Gastroesophageal sphincter (tissue), 4 donors: ENCODE results near the gene CBLB. TPM values are rescaled to one million over a fixed set of nuclear protein-coding genes. Genes with fewer than 3 reads are reported as not detected.

Source experiments
- ATAC-seq: fragments of 150-250 bp; one replicate; pipeline ENCODE4 v1.9.1; 2016; ENCODE audit warnings: mild to moderate bottlenecking, moderate library complexity
- H3K27ac ChIP-seq, 4 donors: fragments of 200-600 bp; sonication (generic) in 3 of 4; 1 replicate in 3 of 4; 2 replicates in 1 of 4; pipeline ENCODE4 v1.5.1; 2016 to 2019
- H3K27me3 ChIP-seq: fragments of 200-600 bp; sonication (generic); one replicate; pipeline ENCODE4 v1.5.1; 2019
- H3K36me3 ChIP-seq, 2 donors: fragments of 200-600 bp; sonication (generic); one replicate each; pipeline ENCODE4 v1.5.1; 2019; ENCODE audit warnings: control low read depth in 1 of 2
- H3K4me1 ChIP-seq, 3 donors: fragments of 200-600 bp; sonication (generic); 1 replicate in 2 of 3; 2 replicates in 1 of 3; pipeline ENCODE4 v1.5.1; 2016 to 2019; ENCODE audit warnings: control low read depth in 2 of 3
- H3K4me3 ChIP-seq, 2 donors: fragments of 200-600 bp; sonication (generic); one replicate each; pipeline ENCODE4 v1.5.1; 2019; ENCODE audit warnings: mild to moderate bottlenecking in 1 of 2, moderate library complexity in 1 of 2
- H3K9me3 ChIP-seq, 3 donors: fragments of 200-600 bp; sonication (generic); one replicate each; pipeline ENCODE4 v1.5.1; 2017 to 2019; ENCODE audit warnings: control low read depth in 2 of 3
- CTCF ChIP-seq, 4 experiments: fragments of 200-600 bp in 2 of 4; fragments of 450-650 bp in 2 of 4; sonication (generic) in 1 of 4; IDR thresholded peaks; one replicate each; pipeline ENCODE4 v1.5.1; 2017 to 2019; ENCODE audit warnings: antibody characterized with exemption in 4 of 4, mild to moderate bottlenecking in 2 of 4, moderate library complexity in 2 of 4
- EP300 ChIP-seq: sonication (generic); formaldehyde crosslinking; IDR thresholded peaks from one replicate; pipeline ENCODE4 v1.6.1; 2017; ENCODE audit warnings: antibody characterized with exemption, mild to moderate bottlenecking
- POLR2A ChIP-seq, 2 donors: fragments of 450-650 bp; IDR thresholded peaks; one replicate each; pipeline ENCODE4 v1.6.1; 2017; ENCODE audit warnings: antibody characterized with exemption in 2 of 2, mild to moderate bottlenecking in 2 of 2, moderate library complexity in 1 of 2
- POLR2AphosphoS5 ChIP-seq: sonication (generic); formaldehyde crosslinking; IDR thresholded peaks from one replicate; pipeline ENCODE4 v1.6.1; 2017; ENCODE audit warnings: antibody characterized with exemption
- WGBS, 2 donors: methylation state at CpG; one replicate each; pipeline ENCODE4 v1.1.5; 2018; ENCODE audit warnings: low coverage in 1 of 2; 5-methylcytosine and 5-hydroxymethylcytosine counted together
- total RNA-seq, 4 donors: library from RNA; depleted of rRNA; stranded (reverse); fragments of >200 nt; gene quantifications; one replicate each; pipeline ENCODE4 v1.1.0, GENCODE V29; 2016

The CBLB gene
- total RNA-seq, 4 donors from 2014 or later = 27.4 to 59.4 (median 40.4) TPM

GRCh38 chr3:105661461-105661860 is 207.4 kb downstream of the CBLB start:
- TF ChIP-seq POLR2A (IDR thresholded peaks at IDR 0.05) = no peak
- TF ChIP-seq EP300 = no peak
- no peak for TF ChIP-seq CTCF (IDR thresholded peaks at IDR 0.05)
- no peak for TF ChIP-seq POLR2AphosphoS5
- ATAC-seq = no peak
- H3K4me3 ChIP-seq = no peak overlapping the region
- H3K4me1 ChIP-seq = no peaks in the 10 kb centered on the region
- 92% methylated on average over 3 of the region's 3 CpGs for WGBS, 2 donors
- no peaks in the 10 kb centered on the region for H3K9me3 ChIP-seq
- H3K36me3 ChIP-seq = peaks cover 0 to 68% of the 10 kb centered on the region in 2 donors
- H3K27ac ChIP-seq = no peak overlapping the region
- H3K27me3 ChIP-seq = no peaks in the 10 kb centered on the region

DNA sequence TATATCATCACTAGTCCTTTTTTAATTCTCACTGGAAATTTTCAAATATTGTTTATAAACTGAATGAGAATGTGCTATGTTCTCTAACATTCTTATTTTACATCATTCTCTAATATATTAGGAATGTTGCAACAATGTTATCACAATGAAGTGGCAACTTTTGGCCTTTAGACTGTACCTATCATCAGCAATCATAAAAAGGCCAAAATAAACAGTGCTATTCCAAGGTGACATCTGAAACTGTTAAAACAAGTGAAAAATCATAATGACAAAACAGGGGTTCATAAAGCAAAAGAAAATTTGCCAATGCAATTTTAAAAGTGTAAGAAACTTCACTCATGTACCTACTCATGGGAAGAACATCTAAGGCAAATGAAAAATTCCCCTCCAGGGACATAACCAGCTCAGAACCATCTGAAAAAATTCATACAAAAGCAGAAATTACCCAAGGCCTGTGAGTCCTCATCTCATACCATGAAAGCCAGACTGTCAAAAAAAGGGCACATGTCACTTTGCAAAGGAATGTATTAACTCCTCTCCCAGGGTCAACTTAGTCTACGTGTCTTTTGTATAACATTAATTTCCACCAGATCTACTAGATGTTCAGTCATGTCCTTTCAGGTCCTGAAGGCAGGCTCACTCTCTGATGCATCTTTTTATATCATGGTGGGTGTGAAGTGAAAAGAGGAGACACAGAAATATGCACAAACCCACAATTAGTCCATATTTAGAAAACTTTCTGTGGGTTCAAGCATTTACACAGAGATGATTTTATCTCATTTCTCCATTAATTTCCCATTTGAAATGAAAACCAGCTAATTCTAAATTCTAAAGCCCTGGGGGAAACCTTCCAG is 211.9 kb downstream of the CBLB start:
- Histone ChIP-seq H3K36me3 (peaks cover 0 to 51% of the 10 kb centered on the region in 2 donors), H3K9me3 (no peaks in the 10 kb centered on the region), H3K4me1 (no peaks in the 10 kb centered on the region), H3K27ac (no peak overlapping the region), H3K27me3 (no peaks in the 10 kb centered on the region), H3K4me3 (no peak overlapping the region)
- ATAC-seq = no peak
- TF ChIP-seq CTCF (IDR thresholded peaks at IDR 0.05) (no peak), POLR2A (IDR thresholded peaks at IDR 0.05) (no peak), EP300 (no peak), POLR2AphosphoS5 (no peak)
- 83 to 86% methylated on average over 1 of the region's 1 CpG for WGBS, 2 donors

GRCh38 chr3:105653868-105654267 is 214.9 kb downstream of the CBLB start:
- ATAC-seq = no peak
- no peak overlapping the region for H3K27ac ChIP-seq
- H3K27me3 ChIP-seq = no peaks in the 10 kb centered on the region
- no peak overlapping the region for H3K4me3 ChIP-seq
- no peaks in the 10 kb centered on the region for H3K4me1 ChIP-seq
- 78 to 100% methylated on average over 1 of the region's 3 CpGs for WGBS, 2 donors
- TF ChIP-seq CTCF (IDR thresholded peaks at IDR 0.05) (no peak), POLR2AphosphoS5 (no peak)
- peaks cover 0 to 21% of the 10 kb centered on the region in 2 donors for H3K36me3 ChIP-seq
- H3K9me3 ChIP-seq = no peaks in the 10 kb centered on the region

GRCh38 chr3:105653166-105653565 is 215.6 kb downstream of the CBLB start:
- no peak overlapping the region for H3K27ac ChIP-seq
- H3K4me1 ChIP-seq = no peaks in the 10 kb centered on the region
- no peak for ATAC-seq
- 38 to 44% methylated on average over 1 of the region's 1 CpG for WGBS, 2 donors
- no peak for TF ChIP-seq CTCF (IDR thresholded peaks at IDR 0.05)
- no peak for TF ChIP-seq EP300
- TF ChIP-seq POLR2AphosphoS5 = no peak
- no peak for TF ChIP-seq POLR2A (IDR thresholded peaks at IDR 0.05)
- no peak overlapping the region for H3K4me3 ChIP-seq
- peaks cover 0 to 14% of the 10 kb centered on the region in 2 donors for H3K36me3 ChIP-seq
- H3K9me3 ChIP-seq = no peaks in the 10 kb centered on the region
- no peaks in the 10 kb centered on the region for H3K27me3 ChIP-seq

DNA sequence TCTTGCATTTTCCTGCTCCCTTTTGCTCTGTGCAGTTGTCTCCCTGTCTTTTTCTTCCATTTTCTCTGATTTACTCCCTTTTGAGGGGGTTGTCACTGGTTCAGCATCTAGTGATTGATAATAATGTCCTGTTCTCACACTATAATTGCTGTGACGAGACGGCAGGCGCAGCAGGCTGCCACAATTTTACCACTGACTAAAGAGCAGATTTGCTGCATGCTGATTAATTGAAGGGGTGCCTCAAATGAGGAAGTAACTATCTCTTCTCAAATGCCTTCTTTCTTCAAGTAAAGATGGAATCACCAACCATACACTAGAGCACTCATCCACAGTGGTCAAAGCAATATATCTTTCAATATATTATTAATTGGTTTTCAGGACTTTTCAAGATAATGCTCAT is 219.3 kb downstream of the CBLB start:
- Histone ChIP-seq H3K27me3 (no peaks in the 10 kb centered on the region), H3K4me3 (no peak overlapping the region), H3K9me3 (no peaks in the 10 kb centered on the region), H3K27ac (no peak overlapping the region), H3K36me3 (no peaks in the 10 kb centered on the region), H3K4me1 (no peaks in the 10 kb centered on the region)
- TF ChIP-seq POLR2AphosphoS5 = no peak
- TF ChIP-seq POLR2A (IDR thresholded peaks at IDR 0.05) = no peak
- no peak for TF ChIP-seq EP300
- no peak for TF ChIP-seq CTCF (IDR thresholded peaks at IDR 0.05)
- 67% methylated on average over 3 of the region's 3 CpGs; no CpG with 5 or more reads in 1 of the 2 donors for WGBS, 2 donors
- ATAC-seq = no peak
